Measurements from ENCODE around the gene MAL.
"Not testable (repeated sequence)": the region's sequence is repeated elsewhere in the genome, so short reads cannot be mapped to it uniquely, and the experiment has no call there.

MAL gene

DNA sequence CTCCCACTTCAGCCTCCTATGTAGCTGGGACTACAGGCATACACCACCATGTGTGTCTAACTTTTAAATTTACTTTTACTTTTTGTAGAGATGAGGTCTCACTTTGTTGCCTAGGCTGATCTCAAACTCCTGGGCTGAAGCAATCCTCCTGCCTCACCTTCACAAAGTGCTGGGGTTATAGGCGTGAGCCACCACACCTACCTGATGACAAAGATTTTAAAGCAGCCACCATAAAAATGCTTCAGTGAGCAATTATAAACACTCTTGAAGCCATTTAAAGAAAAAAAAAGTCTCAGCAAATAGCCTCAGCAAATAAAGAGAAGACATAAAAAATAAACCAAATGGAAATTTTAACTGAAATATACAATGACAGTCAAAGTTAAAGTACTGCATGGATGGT is 60.5 kb downstream of the MAL start:
- no peak for DNase-seq

GRCh38 chr2:95087379-95087778 is 61.9 kb downstream of the MAL start:
- no peak for DNase-seq

DNA sequence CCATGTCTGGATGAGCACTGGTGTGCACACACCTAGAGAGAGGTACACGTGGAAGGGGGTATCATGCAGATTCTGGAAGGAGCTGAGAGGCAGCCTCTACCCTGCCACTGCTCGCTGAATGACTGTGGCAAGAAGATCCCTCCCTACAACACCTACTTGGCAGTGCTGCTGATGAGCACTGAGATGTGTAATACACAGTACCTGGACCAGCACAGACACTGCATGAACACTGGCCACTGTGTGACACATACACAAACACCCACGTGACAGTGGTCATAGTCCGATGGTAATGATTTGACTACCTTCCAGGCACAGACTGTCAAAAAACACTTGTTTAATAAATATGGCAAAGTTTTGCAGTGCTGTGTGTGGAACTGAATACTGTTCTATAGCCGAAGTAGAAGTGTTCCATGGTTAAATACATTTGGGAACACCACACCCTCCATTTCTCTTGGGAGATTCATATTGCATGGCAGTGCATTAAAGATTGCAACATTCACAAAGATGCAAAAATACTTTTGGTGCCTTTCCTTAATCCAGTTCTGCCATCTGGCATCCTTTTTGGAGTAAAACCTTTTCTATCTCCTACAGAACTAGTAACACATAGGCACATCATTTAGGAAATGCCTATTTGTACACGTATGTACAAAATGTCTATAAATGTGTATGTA is 66.5 kb downstream of the MAL start:
- no peak for DNase-seq

GRCh38 chr2:95098273-95098672 is 72.8 kb downstream of the MAL start:
- not testable (repeated sequence) for DNase-seq

DNA sequence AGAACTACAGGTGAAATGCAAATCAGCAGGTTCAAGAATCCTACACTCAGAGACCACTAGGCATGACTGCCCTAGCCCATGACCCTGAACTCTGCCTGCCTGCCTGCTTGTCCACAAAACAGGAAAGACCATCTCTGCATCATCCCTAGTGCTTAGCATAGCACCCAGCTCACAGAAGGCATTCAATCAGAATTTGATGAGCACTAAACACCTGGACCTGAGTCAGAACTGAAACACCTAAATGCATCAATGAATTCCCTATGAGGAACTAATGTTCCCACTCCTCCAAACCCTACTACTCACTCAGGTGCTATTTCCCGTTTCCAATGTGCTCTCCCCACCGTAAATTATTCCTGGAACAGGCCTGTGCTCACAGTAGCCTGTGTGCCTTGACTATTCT is 74.4 kb downstream of the MAL start:
- DNase-seq, result no peak
